ENCODE data around the gene SNORC. TPM values are rescaled to one million over a fixed set of nuclear protein-coding genes. Genes with fewer than 3 reads are reported as not detected.

The SNORC gene
- total RNA-seq, result under 1 TPM; 0.24 to 0.79 (median 0.40) TPM

- no peak for DNase-seq (ENCODE audit: low spot score)
- ATAC-seq (ENCODE audit: low FRiP score), result no peak
- TF ChIP-seq CTCF (IDR thresholded peaks at IDR 0.05), result no peak
Measured at GRCh38 chr2:232870018-232870765, at the start of gene SNORC. TSS of gene SNORC (plus strand) at chr2:232870264. CDS start at chr2:232870342, 78 bp downstream.

DNA sequence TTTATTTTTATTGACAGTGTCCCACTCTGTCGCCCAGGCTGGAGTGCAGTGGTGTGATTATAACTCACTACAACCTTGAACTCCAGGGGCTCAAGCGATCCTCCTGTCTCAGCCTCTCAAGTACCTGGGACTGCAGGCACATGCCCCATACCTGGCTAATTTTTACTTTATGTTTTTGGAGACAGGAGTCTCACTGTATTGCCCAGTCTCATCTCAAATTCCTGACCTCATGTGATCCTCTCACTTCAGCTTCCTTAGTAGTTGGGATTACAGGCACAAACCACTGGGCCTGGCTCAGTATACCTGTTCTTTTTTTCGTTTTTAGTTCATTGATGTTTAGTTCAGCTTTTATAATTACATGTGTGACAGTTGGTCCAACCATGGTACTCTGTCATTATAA is 40.1 kb upstream of the SNORC start:
- DNase-seq (ENCODE audit: low spot score) (no peak), ATAC-seq (ENCODE audit: low FRiP score) (no peak)
- TF ChIP-seq CTCF (IDR thresholded peaks at IDR 0.05), result no peak

DNA sequence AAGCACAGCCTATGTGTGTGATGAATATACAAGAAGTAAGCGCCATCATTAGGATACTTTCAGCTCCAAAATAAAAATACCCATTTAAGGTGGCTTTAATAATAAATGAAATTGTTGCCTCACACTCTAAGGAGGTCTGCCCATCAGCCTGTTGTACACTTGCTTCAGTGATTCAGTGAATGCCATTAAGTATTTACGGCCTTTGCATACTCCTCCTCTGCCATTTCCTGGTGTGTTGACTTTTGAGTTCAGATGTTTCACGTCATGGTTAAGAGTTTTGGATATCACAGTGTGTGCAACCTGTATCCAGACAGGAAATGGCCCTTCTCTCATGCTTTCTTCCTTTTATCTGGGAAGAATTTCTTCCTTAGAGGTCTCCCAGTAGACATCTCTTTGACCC is 38.6 kb upstream of the SNORC start:
- TF ChIP-seq CTCF (IDR thresholded peaks at IDR 0.05), result no peak
- no peak for DNase-seq (ENCODE audit: low spot score)
- ATAC-seq (ENCODE audit: low FRiP score), result no peak

GRCh38 chr2:232833830-232834229 is 36.2 kb upstream of the SNORC start:
- no peak for ATAC-seq (ENCODE audit: low FRiP score)
- DNase-seq (ENCODE audit: low spot score), result no peak
- TF ChIP-seq CTCF (IDR thresholded peaks at IDR 0.05), result no peak

- DNase-seq (ENCODE audit: low spot score) (no peak), ATAC-seq (ENCODE audit: low FRiP score) (no peak)
- TF ChIP-seq CTCF (IDR thresholded peaks at IDR 0.05), result no peak
Measured at GRCh38 chr2:232835687-232836208, 34.3 kb upstream of the SNORC start.

DNA sequence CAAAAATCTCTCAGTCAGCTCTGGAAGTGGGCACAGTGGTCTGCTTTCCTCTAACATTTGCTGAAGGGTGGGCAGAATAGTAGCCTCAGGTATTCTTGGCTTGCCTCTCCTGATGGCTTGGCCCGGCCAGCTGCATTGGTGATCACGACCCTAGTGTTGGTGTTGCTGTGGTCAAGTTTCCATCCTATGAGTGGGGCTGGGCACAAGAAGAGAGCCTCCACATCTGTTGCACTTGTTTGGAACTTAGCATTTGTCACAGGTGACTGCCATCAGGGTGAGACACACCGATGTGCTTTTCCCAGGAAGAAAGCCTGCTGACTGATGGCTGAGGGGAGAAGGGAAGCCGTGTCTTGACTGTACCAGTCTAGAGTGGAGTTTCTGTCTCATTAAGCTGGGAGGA is 33.1 kb upstream of the SNORC start:
- ATAC-seq (ENCODE audit: low FRiP score), result no peak
- no peak for TF ChIP-seq CTCF (IDR thresholded peaks at IDR 0.05)

DNA sequence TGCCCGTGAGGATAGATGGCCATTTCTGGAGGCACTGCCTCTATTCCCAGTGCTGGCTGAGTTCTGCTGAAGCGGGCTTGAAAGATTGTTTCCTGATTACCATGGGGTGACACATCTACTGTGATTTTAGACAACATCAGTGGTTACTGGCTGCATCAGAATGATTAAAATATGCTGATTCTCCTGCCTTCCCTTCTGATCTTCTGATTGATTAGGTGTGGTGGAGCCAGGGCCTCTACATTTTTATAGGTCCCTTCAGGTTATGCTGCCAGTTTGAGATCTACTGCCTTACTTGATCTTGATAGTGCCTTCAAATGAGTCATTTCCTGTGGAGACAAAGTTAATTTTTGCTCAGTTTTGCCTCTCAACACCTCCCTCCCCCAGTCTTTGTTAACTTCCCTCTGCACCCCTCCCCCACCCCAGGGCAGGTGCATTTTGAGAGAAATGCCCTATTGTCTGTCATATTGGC is 31.6 kb upstream of the SNORC start:
- ATAC-seq (ENCODE audit: low FRiP score) (no peak), DNase-seq (ENCODE audit: low spot score) (no peak)
- TF ChIP-seq CTCF (IDR thresholded peaks at IDR 0.05), result no peak

More for the DNA sequence above, 33.1 kb upstream of the SNORC start:
- no peak for DNase-seq (ENCODE audit: low spot score)
